Colonic mucosa (tissue), 4 donors: ENCODE measurements around the gene THOC2. TPM values are rescaled to one million over a fixed set of nuclear protein-coding genes. Genes with fewer than 3 reads are reported as not detected.

ENCODE experiments used
- DNase-seq: peaks from one replicate; pipeline ENCODE4 v3.0.0-alpha.2; 2020
- H3K27ac ChIP-seq: fragments of 200-600 bp; one replicate; pipeline ENCODE4 v1.8.0; 2021
- H3K27me3 ChIP-seq: fragments of 200-600 bp; one replicate; pipeline ENCODE4 v1.8.0; 2021
- H3K36me3 ChIP-seq: fragments of 200-600 bp; one replicate; pipeline ENCODE4 v1.8.0; 2021
- H3K4me1 ChIP-seq: fragments of 200-600 bp; one replicate; pipeline ENCODE4 v1.8.0; 2021; ENCODE audit warnings: mild to moderate bottlenecking
- H3K4me3 ChIP-seq: fragments of 200-600 bp; one replicate; pipeline ENCODE4 v1.8.0; 2021
- H3K9ac ChIP-seq, 2 donors: one replicate each; pipeline ENCODE4 v1.7.0; 2013; ENCODE audit warnings: control low read depth in 2 of 2, low read depth in 2 of 2, low read length in 2 of 2
- H3K9me3 ChIP-seq: fragments of 200-600 bp; one replicate; pipeline ENCODE4 v1.8.0; 2021
- intact Hi-C: fragments of 100-400 bp; cut with DNase I; formaldehyde crosslinking; loops from one replicate; pipeline ENCODE4 v1.14.1; 2022
- total RNA-seq, 2 donors: library from RNA; stranded (reverse); fragmentation: NEBNext Ultra II Directional in 1 of 2; extraction: Animal tissue kit (Norgen Biotek cat#: 25700) in 1 of 2; gene quantifications; one replicate each; pipeline ENCODE4 v1.2.1, GENCODE V29; 2021
- TF ChIP-seq, protein P1 (sequence below): fragments of 200-600 bp; IDR thresholded peaks from one replicate; pipeline ENCODE4 v1.8.0; 2022; ENCODE audit warnings: antibody characterized with exemption, mild to moderate bottlenecking
- donor health status: healthy.
- donor health status: DM: no; HTN: no; CAD: no.
- donor health status: DM: no; HTN: no; CAD: no.

Gene THOC2
- total RNA-seq, 2 donors from 2014 or later: 60.7 to 68.2 TPM

DNA sequence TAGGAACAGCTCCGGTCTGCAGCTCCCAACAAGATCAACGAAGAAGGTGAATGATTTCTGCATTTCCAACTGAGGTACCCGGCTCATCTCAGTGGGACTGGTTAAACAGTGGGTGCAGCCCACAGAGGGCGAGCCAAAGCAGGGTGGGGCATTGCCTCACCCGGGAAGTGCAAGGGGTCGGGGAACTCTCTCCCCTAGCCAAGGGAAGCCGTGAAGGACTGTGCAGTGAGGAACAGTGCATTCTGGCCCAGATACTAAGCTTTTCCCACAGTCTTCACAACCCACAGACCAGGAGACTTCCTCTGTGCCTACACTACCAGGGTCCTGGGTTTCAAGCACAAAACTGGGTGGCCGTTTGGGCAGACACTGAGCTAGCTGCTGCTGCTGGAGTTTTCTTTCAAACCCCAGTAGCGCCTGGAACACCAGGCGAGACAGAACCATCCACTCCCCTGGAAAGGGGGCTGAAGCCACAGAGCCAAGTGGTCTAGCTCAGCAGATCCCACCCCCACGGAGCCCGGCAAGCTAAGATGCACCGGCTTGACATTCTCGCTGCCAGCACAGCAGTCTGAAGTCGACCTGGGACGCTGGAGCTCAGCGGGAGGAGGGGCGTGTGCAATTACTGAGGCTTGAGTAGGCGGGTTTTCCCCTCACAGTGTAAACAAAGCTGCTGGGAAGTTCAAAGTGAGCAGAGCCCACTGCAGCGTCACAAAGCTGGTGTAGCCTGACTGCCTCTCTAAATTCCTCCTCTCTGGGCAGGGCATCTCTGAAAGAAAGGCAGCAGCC is 84.6 kb downstream of the THOC2 start:
- Histone ChIP-seq H3K9me3 (no peaks in the 10 kb centered on the region), H3K9ac (no peak overlapping the region), H3K27ac (no peak overlapping the region), H3K4me3 (no peak overlapping the region), H3K4me1 (no peaks in the 10 kb centered on the region), H3K36me3 (no peaks in the 10 kb centered on the region), H3K27me3 (no peaks in the 10 kb centered on the region)
- DNase-seq: peak; percentile 56
- intact Hi-C loops: no loop called here
- TF ChIP-seq, protein P1, sequence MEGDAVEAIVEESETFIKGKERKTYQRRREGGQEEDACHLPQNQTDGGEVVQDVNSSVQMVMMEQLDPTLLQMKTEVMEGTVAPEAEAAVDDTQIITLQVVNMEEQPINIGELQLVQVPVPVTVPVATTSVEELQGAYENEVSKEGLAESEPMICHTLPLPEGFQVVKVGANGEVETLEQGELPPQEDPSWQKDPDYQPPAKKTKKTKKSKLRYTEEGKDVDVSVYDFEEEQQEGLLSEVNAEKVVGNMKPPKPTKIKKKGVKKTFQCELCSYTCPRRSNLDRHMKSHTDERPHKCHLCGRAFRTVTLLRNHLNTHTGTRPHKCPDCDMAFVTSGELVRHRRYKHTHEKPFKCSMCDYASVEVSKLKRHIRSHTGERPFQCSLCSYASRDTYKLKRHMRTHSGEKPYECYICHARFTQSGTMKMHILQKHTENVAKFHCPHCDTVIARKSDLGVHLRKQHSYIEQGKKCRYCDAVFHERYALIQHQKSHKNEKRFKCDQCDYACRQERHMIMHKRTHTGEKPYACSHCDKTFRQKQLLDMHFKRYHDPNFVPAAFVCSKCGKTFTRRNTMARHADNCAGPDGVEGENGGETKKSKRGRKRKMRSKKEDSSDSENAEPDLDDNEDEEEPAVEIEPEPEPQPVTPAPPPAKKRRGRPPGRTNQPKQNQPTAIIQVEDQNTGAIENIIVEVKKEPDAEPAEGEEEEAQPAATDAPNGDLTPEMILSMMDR: no peak

DNA sequence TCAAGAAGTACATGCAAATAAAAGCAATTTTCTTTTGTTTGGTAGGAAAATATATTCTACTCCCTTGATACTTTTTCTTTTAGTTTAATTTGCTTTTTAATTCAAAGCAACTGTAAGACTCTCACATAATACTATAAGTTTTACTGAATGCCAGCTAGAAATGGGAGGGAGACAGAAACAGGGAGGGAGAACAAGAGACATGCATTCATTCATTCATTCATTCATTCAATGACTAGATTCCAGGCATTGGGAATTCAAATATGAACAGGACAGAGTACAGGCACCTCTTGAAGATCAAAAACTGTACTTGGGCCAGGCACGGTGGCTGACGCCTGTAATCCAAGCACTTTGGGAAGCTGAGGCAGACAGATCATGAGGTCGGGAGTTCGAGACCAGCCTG is 85.6 kb downstream of the THOC2 start:
- H3K9me3 ChIP-seq: no peaks in the 10 kb centered on the region
- DNase-seq: no peak
- no peak overlapping the region for H3K4me3 ChIP-seq
- no peak overlapping the region for H3K9ac ChIP-seq
- H3K36me3 ChIP-seq: no peaks in the 10 kb centered on the region
- H3K27me3 ChIP-seq: no peaks in the 10 kb centered on the region
- no peak overlapping the region for H3K27ac ChIP-seq
- intact Hi-C loops: no loop called here
- no peaks in the 10 kb centered on the region for H3K4me1 ChIP-seq
- TF ChIP-seq, protein P1: no peak

DNA sequence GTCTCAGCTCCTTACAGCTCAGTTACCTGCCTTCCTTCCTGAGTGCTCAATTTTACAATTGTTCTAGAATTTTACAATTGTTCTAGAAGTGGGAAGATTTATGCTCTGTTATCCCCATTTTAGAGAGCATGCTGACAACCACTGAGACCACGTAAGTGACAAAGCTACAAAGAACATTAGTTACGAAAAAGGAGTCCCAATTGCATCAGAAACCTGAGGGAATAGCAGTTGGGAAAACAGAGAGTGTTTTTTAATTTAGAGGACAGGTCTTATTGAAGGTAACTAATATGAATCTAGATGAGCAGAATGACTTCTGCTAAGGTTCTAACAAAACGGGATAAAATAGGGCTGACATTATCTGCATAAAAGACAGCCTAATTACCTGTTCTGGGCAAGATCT is 103.3 kb downstream of the THOC2 start:
- Histone ChIP-seq H3K36me3 (no peaks in the 10 kb centered on the region), H3K4me1 (no peaks in the 10 kb centered on the region), H3K4me3 (no peak overlapping the region), H3K27me3 (no peaks in the 10 kb centered on the region), H3K27ac (no peak overlapping the region), H3K9me3 (no peaks in the 10 kb centered on the region), H3K9ac (no peak overlapping the region)
- TF ChIP-seq, protein P1: no peak
- intact Hi-C loops: no loop called here
- no peak for DNase-seq

DNA sequence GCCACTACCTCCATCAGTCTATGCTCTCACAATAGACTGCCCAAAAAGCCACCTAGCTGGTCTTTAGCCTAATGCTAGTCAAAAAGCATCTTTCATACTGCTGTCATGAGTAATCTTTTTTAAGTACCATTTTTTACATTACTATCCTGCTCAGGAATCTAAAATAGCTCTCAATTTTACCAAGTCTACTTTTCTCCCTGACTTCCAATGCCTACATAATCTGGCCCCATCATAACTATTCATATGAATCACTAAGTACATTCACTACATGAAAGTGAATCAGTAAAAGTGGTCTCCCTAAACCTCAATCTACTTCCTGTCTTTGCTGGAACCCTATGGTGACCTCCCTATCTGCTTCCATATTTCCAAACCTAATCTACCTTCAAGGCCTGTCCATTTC is 105.9 kb downstream of the THOC2 start:
- Histone ChIP-seq H3K4me3 (no peak overlapping the region), H3K36me3 (no peaks in the 10 kb centered on the region), H3K27ac (no peak overlapping the region), H3K4me1 (no peaks in the 10 kb centered on the region), H3K9ac (no peak overlapping the region), H3K9me3 (no peaks in the 10 kb centered on the region), H3K27me3 (no peaks in the 10 kb centered on the region)
- DNase-seq: no peak
- intact Hi-C loops: no loop called here
- TF ChIP-seq, protein P1: no peak

DNA sequence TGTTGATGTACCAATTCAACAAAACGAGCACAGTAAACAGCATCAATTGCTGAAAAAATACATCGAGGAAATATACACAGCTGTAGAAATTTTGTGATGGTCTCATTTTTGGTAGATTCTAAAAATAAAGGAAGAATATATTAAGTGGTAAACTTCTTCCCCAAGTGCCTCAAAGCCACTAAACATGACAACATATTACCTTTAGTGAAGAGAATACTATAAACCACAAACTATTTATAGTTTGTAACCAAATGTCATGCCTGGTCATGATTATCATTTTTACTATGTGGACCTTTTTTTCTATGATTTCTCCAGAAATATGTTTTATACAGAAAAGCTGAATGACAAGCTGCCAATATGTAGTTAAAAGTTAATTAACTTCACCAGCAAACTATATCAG is 106.9 kb downstream of the THOC2 start:
- H3K36me3 ChIP-seq: no peaks in the 10 kb centered on the region
- H3K9me3 ChIP-seq: no peaks in the 10 kb centered on the region
- no peak for DNase-seq
- intact Hi-C loops: no loop called here
- TF ChIP-seq, protein P1: no peak
- H3K4me1 ChIP-seq: no peaks in the 10 kb centered on the region
- no peak overlapping the region for H3K4me3 ChIP-seq
- no peaks in the 10 kb centered on the region for H3K27me3 ChIP-seq
- no peak overlapping the region for H3K27ac ChIP-seq
- H3K9ac ChIP-seq: no peak overlapping the region
